Immature natural killer cell (primary cell): ENCODE data around the gene MRGPRX3. TPM values are rescaled to one million over a fixed set of nuclear protein-coding genes. Genes with fewer than 3 reads are reported as not detected.
"Not testable (repeated sequence)": the region's sequence is repeated elsewhere in the genome, so short reads cannot be mapped to it uniquely, and the experiment has no call there.

Experiments
- DNase-seq, 3 donors: peaks; one replicate each; pipeline ENCODE4 v3.0.0; 2022; ENCODE audit warnings: mixed read lengths in 1 of 3
- H3K27ac Mint-ChIP-seq, 6 donors: one replicate each; pipeline ENCODE4 v1.8.0; 2020; ENCODE audit warnings: mixed read lengths in 6 of 6, mild to moderate bottlenecking in 5 of 6, inconsistent platforms in 4 of 6, moderate library complexity in 3 of 6
- H3K27me3 Mint-ChIP-seq, 3 donors: one replicate each; pipeline ENCODE4 v1.8.0; 2020 to 2021; ENCODE audit warnings: low read depth in 3 of 3, mild to moderate bottlenecking in 3 of 3, mixed read lengths in 3 of 3, moderate library complexity in 3 of 3, inconsistent platforms in 1 of 3
- H3K36me3 Mint-ChIP-seq, 3 donors: one replicate each; pipeline ENCODE4 v1.8.0; 2020; ENCODE audit warnings: mixed read lengths in 3 of 3, inconsistent platforms in 2 of 3, mild to moderate bottlenecking in 2 of 3
- H3K4me1 Mint-ChIP-seq, 2 donors: one replicate each; pipeline ENCODE4 v1.8.0; 2020; ENCODE audit warnings: inconsistent platforms in 2 of 2, mild to moderate bottlenecking in 2 of 2, mixed read lengths in 2 of 2, moderate library complexity in 1 of 2
- H3K4me3 Mint-ChIP-seq, 5 donors: one replicate each; pipeline ENCODE4 v1.8.0; 2020; ENCODE audit warnings: mild to moderate bottlenecking in 5 of 5, mixed read lengths in 5 of 5, inconsistent platforms in 3 of 5, moderate library complexity in 3 of 5
- H3K9me3 Mint-ChIP-seq, 6 donors: one replicate each; pipeline ENCODE4 v1.8.0; 2020; ENCODE audit warnings: mild to moderate bottlenecking in 6 of 6, mixed read lengths in 6 of 6, inconsistent platforms in 4 of 6, moderate library complexity in 3 of 6
- polyA plus RNA-seq, 3 donors: library from polyadenylated mRNA; unstranded; fragments of 300-500 nt; fragmentation: Illumina TruSeq; gene quantifications; one replicate each; pipeline ENCODE4 v1.2.3, GENCODE V29; 2021

Gene MRGPRX3
- polyA plus RNA-seq, 3 donors from 2014 or later: not detected

GRCh38 chr11:18121331-18121828, 11.0 kb upstream of the MRGPRX3 start:
- DNase-seq, H3K27me3 Mint-ChIP-seq, H3K4me3 Mint-ChIP-seq, H3K27ac Mint-ChIP-seq, H3K9me3 Mint-ChIP-seq, H3K36me3 Mint-ChIP-seq, H3K4me1 Mint-ChIP-seq: not testable (repeated sequence)

GRCh38 chr11:18131115-18131514, 1.3 kb upstream of the MRGPRX3 start:
- not testable (repeated sequence) for H3K4me1 Mint-ChIP-seq, H3K27ac Mint-ChIP-seq, DNase-seq, H3K9me3 Mint-ChIP-seq, H3K4me3 Mint-ChIP-seq, H3K36me3 Mint-ChIP-seq
- peaks cover 1 to 22% (median 5%) of the 10 kb centered on the region in 3 donors for H3K27me3 Mint-ChIP-seq

- no peaks in the 10 kb centered on the region for H3K9me3 Mint-ChIP-seq
- no peak overlapping the region for H3K27ac Mint-ChIP-seq
- H3K4me1 Mint-ChIP-seq: no peaks in the 10 kb centered on the region
- H3K4me3 Mint-ChIP-seq: no peak overlapping the region
- DNase-seq: no peak
- no peaks in the 10 kb centered on the region for H3K36me3 Mint-ChIP-seq
- peaks cover 1 to 11% (median 7%) of the 10 kb centered on the region in 3 donors for H3K27me3 Mint-ChIP-seq
Measured at GRCh38 chr11:18135308-18135707, 2.9 kb downstream of the MRGPRX3 start.

GRCh38 chr11:18137186-18137800, 4.9 kb downstream of the MRGPRX3 start:
- Mint-ChIP-seq H3K4me1 (no peaks in the 10 kb centered on the region), H3K9me3 (no peaks in the 10 kb centered on the region), H3K36me3 (no peaks in the 10 kb centered on the region), H3K4me3 (no peak overlapping the region), H3K27me3 (peaks cover 1 to 14% (median 5%) of the 10 kb centered on the region in 3 donors), H3K27ac (no peak overlapping the region)
- DNase-seq: no peak

- no peak for DNase-seq
- H3K9me3 Mint-ChIP-seq: no peaks in the 10 kb centered on the region
- peaks cover 3 to 13% (median 4%) of the 10 kb centered on the region in 3 donors for H3K27me3 Mint-ChIP-seq
- H3K27ac Mint-ChIP-seq: no peak overlapping the region
- no peak overlapping the region for H3K4me3 Mint-ChIP-seq
- H3K4me1 Mint-ChIP-seq: no peaks in the 10 kb centered on the region
- no peaks in the 10 kb centered on the region for H3K36me3 Mint-ChIP-seq
Measured at GRCh38 chr11:18140145-18140544, 7.8 kb downstream of the MRGPRX3 start.

- Mint-ChIP-seq H3K36me3 (no peaks in the 10 kb centered on the region), H3K4me3 (no peak overlapping the region), H3K27ac (no peak overlapping the region), H3K27me3 (peaks cover 3 to 22% (median 8%) of the 10 kb centered on the region in 3 donors), H3K4me1 (peaks cover 2 to 6% of the 10 kb centered on the region in 2 donors), H3K9me3 (no peaks in the 10 kb centered on the region)
- DNase-seq: no peak
Measured at GRCh38 chr11:18144243-18144642, 11.9 kb downstream of the MRGPRX3 start.

- Mint-ChIP-seq H3K4me1 (peaks cover 2 to 6% of the 10 kb centered on the region in 2 donors), H3K9me3 (no peaks in the 10 kb centered on the region), H3K27ac (no peak overlapping the region), H3K27me3 (peaks cover 3 to 22% (median 8%) of the 10 kb centered on the region in 3 donors), H3K36me3 (no peaks in the 10 kb centered on the region), H3K4me3 (no peak overlapping the region)
- no peak for DNase-seq
Measured at GRCh38 chr11:18145025-18145424, 12.7 kb downstream of the MRGPRX3 start.

GRCh38 chr11:18145837-18146236, 13.5 kb downstream of the MRGPRX3 start:
- Mint-ChIP-seq H3K4me1 (peaks cover 2 to 6% of the 10 kb centered on the region in 2 donors), H3K9me3 (peaks cover 0 to 2% (median 0%) of the 10 kb centered on the region in 6 donors), H3K36me3 (no peaks in the 10 kb centered on the region), H3K4me3 (no peak overlapping the region), H3K27ac (no peak overlapping the region), H3K27me3 (peaks cover 3 to 22% (median 8%) of the 10 kb centered on the region in 3 donors)
- DNase-seq: no peak

GRCh38 chr11:18151581-18151980, 19.2 kb downstream of the MRGPRX3 start:
- peaks cover 4 to 23% (median 9%) of the 10 kb centered on the region in 3 donors for H3K27me3 Mint-ChIP-seq
- H3K9me3 Mint-ChIP-seq: peaks cover 0 to 4% (median under 1%) of the 10 kb centered on the region in 6 donors
- no peak overlapping the region for H3K27ac Mint-ChIP-seq
- no peak for DNase-seq
- H3K4me1 Mint-ChIP-seq: no peaks in the 10 kb centered on the region
- peaks cover 0 to under 1% (median 0%) of the 10 kb centered on the region in 3 donors for H3K36me3 Mint-ChIP-seq
- no peak overlapping the region for H3K4me3 Mint-ChIP-seq

- H3K4me1 Mint-ChIP-seq: no peaks in the 10 kb centered on the region
- DNase-seq: no peak
- peaks cover 3 to 9% (median 5%) of the 10 kb centered on the region in 3 donors for H3K27me3 Mint-ChIP-seq
- H3K27ac Mint-ChIP-seq: no peak overlapping the region
- no peak overlapping the region for H3K4me3 Mint-ChIP-seq
- peaks cover 0 to 7% (median 0%) of the 10 kb centered on the region in 6 donors for H3K9me3 Mint-ChIP-seq
- no peaks in the 10 kb centered on the region for H3K36me3 Mint-ChIP-seq
Measured at GRCh38 chr11:18168372-18168771, 36.0 kb downstream of the MRGPRX3 start.

- Mint-ChIP-seq H3K36me3 (no peaks in the 10 kb centered on the region), H3K4me3 (no peak overlapping the region), H3K9me3 (peaks cover 0 to 2% (median 0%) of the 10 kb centered on the region in 6 donors), H3K4me1 (no peaks in the 10 kb centered on the region), H3K27me3 (peaks cover 0 to 7% (median 3%) of the 10 kb centered on the region in 3 donors), H3K27ac (no peak overlapping the region)
- DNase-seq: no peak
Measured at GRCh38 chr11:18171377-18172000, 39.1 kb downstream of the MRGPRX3 start.

GRCh38 chr11:18172666-18173065, 40.3 kb downstream of the MRGPRX3 start, which contains the start of gene MRGPRX4:
MRGPRX4 (plus strand) TSS chr11:18172837; CDS start chr11:18173257, 420 bp downstream.
- H3K27me3 Mint-ChIP-seq: peaks cover 0 to 9% (median 3%) of the 10 kb centered on the region in 3 donors
- no peak within 1 kb of the TSS for H3K4me3 Mint-ChIP-seq
- peaks cover 0 to 2% (median 0%) of the 10 kb centered on the region in 6 donors for H3K9me3 Mint-ChIP-seq
- no peaks in the 10 kb centered on the region for H3K4me1 Mint-ChIP-seq
- DNase-seq: no peak
- H3K36me3 Mint-ChIP-seq: no peaks in the 10 kb centered on the region
- H3K27ac Mint-ChIP-seq: no peak within 1 kb of the TSS

- Mint-ChIP-seq H3K36me3 (no peaks in the 10 kb centered on the region), H3K4me1 (no peaks in the 10 kb centered on the region), H3K27ac (no peak overlapping the region), H3K4me3 (no peak overlapping the region), H3K9me3 (peaks cover 0 to 2% (median 0%) of the 10 kb centered on the region in 6 donors), H3K27me3 (peaks cover 0 to 9% (median 3%) of the 10 kb centered on the region in 3 donors)
- no peak for DNase-seq
Measured at GRCh38 chr11:18173225-18173866, 41.0 kb downstream of the MRGPRX3 start.
